Astrocyte (in vitro differentiated cells and primary cell): ENCODE measurements around the gene KRCC1. TPM values are rescaled to one million over a fixed set of nuclear protein-coding genes. Genes with fewer than 3 reads are reported as not detected.
"Not testable (repeated sequence)": the region's sequence is repeated elsewhere in the genome, so short reads cannot be mapped to it uniquely, and the experiment has no call there.

ENCODE experiments used
- DNase-seq: peaks from one replicate; pipeline ENCODE4 v3.0.0-alpha.2; 2010; ENCODE audit warnings: low read depth
- FAIRE-seq: peaks from 2 replicates; lab custom pipeline; 2011; peaks lifted over from hg19 to GRCh38; lab: Jason Lieb, UNC
- H2AFZ ChIP-seq: 2 replicates; pipeline ENCODE4 v1.6.0; 2012; ENCODE audit warnings: low read depth, low read length, inconsistent platforms
- H3K27ac ChIP-seq: 2 replicates; pipeline ENCODE4 v1.5.1; 2011; ENCODE audit warnings: low read depth, low read length, inconsistent platforms
- H3K27me3 ChIP-seq: 2 replicates; pipeline ENCODE4 v1.6.0; 2011; ENCODE audit warnings: low read length, inconsistent platforms; ENCODE audit not compliant: insufficient read depth
- H3K36me3 ChIP-seq: 2 replicates; pipeline ENCODE4 v1.5.1; 2011; ENCODE audit warnings: low read length, inconsistent platforms; ENCODE audit not compliant: insufficient read depth
- H3K4me1 ChIP-seq: 2 replicates; pipeline ENCODE4 v1.5.1; 2011; ENCODE audit warnings: low read length, inconsistent platforms; ENCODE audit not compliant: insufficient read depth
- H3K4me2 ChIP-seq: 2 replicates; pipeline ENCODE4 v1.6.0; 2012; ENCODE audit warnings: low read length, inconsistent platforms
- H3K4me3 ChIP-seq: 2 replicates; pipeline ENCODE4 v1.5.1; 2011; ENCODE audit warnings: low read depth, mild to moderate bottlenecking, low read length, inconsistent platforms; ENCODE audit not compliant: insufficient read depth
- H3K79me2 ChIP-seq: 2 replicates; pipeline ENCODE4 v1.6.0; 2012; ENCODE audit warnings: mild to moderate bottlenecking, low read length, inconsistent platforms; ENCODE audit not compliant: insufficient read depth
- H3K9ac ChIP-seq: 2 replicates; pipeline ENCODE4 v1.6.0; 2012; ENCODE audit warnings: mild to moderate bottlenecking, low read length, inconsistent platforms
- H3K9me3 ChIP-seq: 2 replicates; pipeline ENCODE4 v1.5.1; 2012; ENCODE audit warnings: low read depth, mild to moderate bottlenecking, low read length, inconsistent platforms; ENCODE audit not compliant: insufficient read depth
- H4K20me1 ChIP-seq: 2 replicates; pipeline ENCODE4 v1.6.0; 2012; ENCODE audit warnings: low read length, inconsistent platforms; ENCODE audit not compliant: insufficient read depth
- H3K27ac Mint-ChIP-seq: one replicate; pipeline ENCODE4 v1.8.0; 2021; ENCODE audit warnings: mild to moderate bottlenecking, mixed read lengths; ENCODE audit not compliant: unreplicated experiment
- H3K27me3 Mint-ChIP-seq: one replicate; pipeline ENCODE4 v1.8.0; 2021; ENCODE audit warnings: low read depth, mixed read lengths; ENCODE audit not compliant: unreplicated experiment
- H3K36me3 Mint-ChIP-seq: one replicate; pipeline ENCODE4 v1.8.0; 2021; ENCODE audit warnings: low read depth, mixed read lengths; ENCODE audit not compliant: unreplicated experiment
- H3K4me1 Mint-ChIP-seq: one replicate; pipeline ENCODE4 v1.8.0; 2021; ENCODE audit warnings: low read depth, mixed read lengths; ENCODE audit not compliant: unreplicated experiment
- H3K4me3 Mint-ChIP-seq: one replicate; pipeline ENCODE4 v1.8.0; 2021; ENCODE audit warnings: mild to moderate bottlenecking, moderate library complexity, mixed read lengths; ENCODE audit not compliant: unreplicated experiment
- H3K9me3 Mint-ChIP-seq: one replicate; pipeline ENCODE4 v1.8.0; 2021; ENCODE audit warnings: mild to moderate bottlenecking, mixed read lengths; ENCODE audit not compliant: unreplicated experiment
- EZH2 ChIP-seq: IDR thresholded peaks from 2 replicates; pipeline ENCODE4 v1.6.1; 2012; ENCODE audit warnings: mild to moderate bottlenecking, low read length, inconsistent platforms; ENCODE audit not compliant: insufficient read depth
- total RNA-seq: library from RNA; stranded (reverse); gene quantifications from 2 replicates; pipeline ENCODE4 v1.2.1, GENCODE V29; 2021
- TF ChIP-seq, protein P1 (sequence below): IDR thresholded peaks from 2 replicates; pipeline ENCODE4 v1.5.1; 2011; ENCODE audit warnings: low read depth, mild to moderate bottlenecking, inconsistent platforms, low read length, moderate library complexity; ENCODE audit not compliant: insufficient read depth

The KRCC1 gene
- total RNA-seq, 1 donor from 2014 or later: 17.7 TPM

DNA sequence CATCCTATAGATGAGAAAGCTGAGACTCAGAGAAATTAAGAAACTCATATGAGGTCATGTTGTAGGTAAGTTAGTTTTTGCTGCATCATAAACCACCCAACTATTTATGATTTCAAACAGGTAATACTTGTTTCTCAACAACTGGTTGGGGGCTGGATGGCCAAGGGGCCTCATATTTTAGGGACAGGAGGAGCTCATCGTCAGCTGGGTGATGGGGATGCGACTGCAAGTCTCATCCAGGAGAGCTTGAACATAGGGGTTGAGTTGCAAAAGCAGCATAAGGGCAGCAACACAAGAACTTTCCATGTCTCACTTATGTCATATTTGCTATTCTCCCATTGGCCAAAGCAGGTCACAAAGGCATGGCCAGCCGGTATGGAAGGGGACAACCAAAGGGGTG lies 35.6 kb downstream of the KRCC1 start:
- Mint-ChIP-seq H3K27ac (no peak overlapping the region), H3K4me1 (peaks cover 2% of the 10 kb centered on the region), H3K36me3 (no peaks in the 10 kb centered on the region), H3K4me3 (no peak overlapping the region), H3K27me3 (no peaks in the 10 kb centered on the region), H3K9me3 (no peaks in the 10 kb centered on the region)
- Histone ChIP-seq H3K4me2 (no peak overlapping the region), H3K9ac (no peak overlapping the region), H2AFZ (no peak overlapping the region), H3K27me3 (no peaks in the 10 kb centered on the region), H3K36me3 (no peaks in the 10 kb centered on the region), H3K4me1 (peaks cover 4% of the 10 kb centered on the region), H3K4me3 (no peak overlapping the region), H3K79me2 (no peaks in the 10 kb centered on the region), H3K27ac (no peak overlapping the region), H3K9me3 (peaks cover 3% of the 10 kb centered on the region), H4K20me1 (no peaks in the 10 kb centered on the region)
- FAIRE-seq (no peak), DNase-seq (no peak)
- TF ChIP-seq EZH2: no peak
- TF ChIP-seq, protein P1, sequence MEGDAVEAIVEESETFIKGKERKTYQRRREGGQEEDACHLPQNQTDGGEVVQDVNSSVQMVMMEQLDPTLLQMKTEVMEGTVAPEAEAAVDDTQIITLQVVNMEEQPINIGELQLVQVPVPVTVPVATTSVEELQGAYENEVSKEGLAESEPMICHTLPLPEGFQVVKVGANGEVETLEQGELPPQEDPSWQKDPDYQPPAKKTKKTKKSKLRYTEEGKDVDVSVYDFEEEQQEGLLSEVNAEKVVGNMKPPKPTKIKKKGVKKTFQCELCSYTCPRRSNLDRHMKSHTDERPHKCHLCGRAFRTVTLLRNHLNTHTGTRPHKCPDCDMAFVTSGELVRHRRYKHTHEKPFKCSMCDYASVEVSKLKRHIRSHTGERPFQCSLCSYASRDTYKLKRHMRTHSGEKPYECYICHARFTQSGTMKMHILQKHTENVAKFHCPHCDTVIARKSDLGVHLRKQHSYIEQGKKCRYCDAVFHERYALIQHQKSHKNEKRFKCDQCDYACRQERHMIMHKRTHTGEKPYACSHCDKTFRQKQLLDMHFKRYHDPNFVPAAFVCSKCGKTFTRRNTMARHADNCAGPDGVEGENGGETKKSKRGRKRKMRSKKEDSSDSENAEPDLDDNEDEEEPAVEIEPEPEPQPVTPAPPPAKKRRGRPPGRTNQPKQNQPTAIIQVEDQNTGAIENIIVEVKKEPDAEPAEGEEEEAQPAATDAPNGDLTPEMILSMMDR: no peak

DNA sequence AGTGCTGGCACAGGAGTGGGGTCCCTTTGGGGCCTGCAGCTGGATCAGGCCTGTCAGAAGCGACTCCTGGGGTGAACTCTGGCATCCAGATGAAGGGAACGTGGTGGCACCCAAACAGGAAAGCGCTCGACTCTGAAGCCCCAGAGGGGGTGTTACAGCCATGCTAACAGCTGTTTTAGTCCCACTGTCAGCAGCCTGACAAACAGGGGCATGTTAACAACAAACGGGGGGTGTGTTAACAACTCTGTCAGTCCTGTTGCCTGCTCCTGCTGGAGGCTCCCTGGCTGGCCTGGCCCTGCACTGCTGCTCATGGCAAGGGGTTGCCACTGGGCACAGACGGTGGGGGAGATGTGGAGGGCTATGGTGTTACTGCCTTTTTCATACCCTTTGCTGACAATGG lies 36.7 kb downstream of the KRCC1 start:
- peaks cover 4% of the 10 kb centered on the region for H3K4me1 ChIP-seq
- no peak overlapping the region for H3K9ac ChIP-seq
- no peak overlapping the region for H2AFZ ChIP-seq
- no peaks in the 10 kb centered on the region for H3K9me3 Mint-ChIP-seq
- no peaks in the 10 kb centered on the region for H3K36me3 ChIP-seq
- H3K79me2 ChIP-seq: no peaks in the 10 kb centered on the region
- H3K4me3 Mint-ChIP-seq: no peak overlapping the region
- DNase-seq (no peak), FAIRE-seq (no peak)
- no peaks in the 10 kb centered on the region for H4K20me1 ChIP-seq
- no peaks in the 10 kb centered on the region for H3K27me3 Mint-ChIP-seq
- TF ChIP-seq EZH2: no peak
- TF ChIP-seq, protein P1: no peak
- H3K27me3 ChIP-seq: no peaks in the 10 kb centered on the region
- peaks cover 2% of the 10 kb centered on the region for H3K4me1 Mint-ChIP-seq
- no peaks in the 10 kb centered on the region for H3K36me3 Mint-ChIP-seq
- no peak overlapping the region for H3K4me2 ChIP-seq
- peaks cover 3% of the 10 kb centered on the region for H3K9me3 ChIP-seq
- no peak overlapping the region for H3K4me3 ChIP-seq
- no peak overlapping the region for H3K27ac ChIP-seq
- no peak overlapping the region for H3K27ac Mint-ChIP-seq

DNA sequence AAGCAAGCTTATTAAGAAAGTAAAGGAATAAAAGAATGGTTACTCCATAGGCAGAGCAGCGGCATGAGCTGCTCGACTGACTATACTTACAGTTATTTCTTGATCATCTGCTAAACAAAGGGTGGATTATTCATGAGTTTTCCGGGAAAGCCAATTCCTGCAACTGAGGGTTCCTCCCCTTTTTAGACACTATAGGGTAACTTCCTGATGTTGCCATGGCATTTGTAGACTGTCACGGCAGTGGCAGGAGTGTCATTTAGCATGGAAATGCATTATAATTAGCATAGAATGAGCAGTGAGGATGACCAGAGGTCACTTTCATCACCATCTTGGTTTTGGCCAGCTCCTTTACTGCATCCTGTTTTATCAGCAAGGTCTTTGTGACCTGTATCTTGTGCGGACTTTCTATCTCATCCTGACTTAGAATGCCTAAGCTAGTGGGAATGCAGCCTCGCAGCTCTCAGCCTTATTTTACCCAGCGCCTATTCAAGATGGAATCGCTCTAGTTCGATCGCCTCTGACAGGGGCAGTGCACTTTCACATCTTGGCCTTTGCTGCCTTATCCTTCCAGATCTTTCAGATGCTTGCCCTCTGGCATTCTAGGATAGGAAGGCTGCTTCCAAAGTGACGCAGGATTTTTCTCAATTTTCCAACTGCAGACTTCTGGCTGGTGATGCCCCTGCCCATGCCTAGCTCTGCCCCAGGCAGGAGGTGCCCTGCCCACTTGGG lies 37.3 kb downstream of the KRCC1 start:
- not testable (repeated sequence) for H3K4me1 Mint-ChIP-seq, H3K27me3 ChIP-seq, H3K36me3 ChIP-seq, H4K20me1 ChIP-seq, H3K4me1 ChIP-seq, H3K79me2 ChIP-seq, H2AFZ ChIP-seq, H3K27me3 Mint-ChIP-seq, H3K4me3 Mint-ChIP-seq, H3K9ac ChIP-seq, H3K27ac ChIP-seq, FAIRE-seq, H3K9me3 Mint-ChIP-seq, H3K9me3 ChIP-seq, H3K27ac Mint-ChIP-seq, H3K4me3 ChIP-seq, H3K36me3 Mint-ChIP-seq
- DNase-seq: peak; percentile 10
- peak overlapping the region; percentile 98 for H3K4me2 ChIP-seq

DNA sequence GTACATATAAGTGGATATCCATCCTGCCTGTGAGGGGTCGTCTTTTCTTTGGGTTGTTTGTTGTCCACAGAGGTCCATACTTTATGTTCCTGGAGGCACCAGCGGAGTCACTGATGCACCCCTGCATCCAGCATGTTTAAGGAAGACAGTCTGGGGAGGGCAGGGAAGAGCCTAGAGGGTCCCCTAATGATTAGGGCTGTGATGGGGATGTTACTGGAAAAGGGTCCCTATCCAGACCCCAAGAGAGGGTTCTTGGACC lies 37.9 kb downstream of the KRCC1 start:
- H3K4me2 ChIP-seq: peak overlapping the region; percentile 98
- not testable (repeated sequence) for H3K4me3 ChIP-seq, H4K20me1 ChIP-seq, H3K27me3 Mint-ChIP-seq, H3K9ac ChIP-seq, H3K36me3 Mint-ChIP-seq, H3K9me3 ChIP-seq, H3K4me1 Mint-ChIP-seq, H3K27me3 ChIP-seq, H3K27ac Mint-ChIP-seq, H2AFZ ChIP-seq, FAIRE-seq, H3K27ac ChIP-seq, H3K9me3 Mint-ChIP-seq, H3K36me3 ChIP-seq, H3K79me2 ChIP-seq, H3K4me1 ChIP-seq, DNase-seq
- peak overlapping the region; percentile 95 for H3K4me3 Mint-ChIP-seq
